IMR-90 (cell line): Measurements from ENCODE around the gene NEGR1. TPM values are rescaled to one million over a fixed set of nuclear protein-coding genes. Genes with fewer than 3 reads are reported as not detected.

Experiments used
- ATAC-seq: fragments of 200-7000 bp; cut with Tn5 transposase; 2 replicates; pipeline ENCODE4 v1.9.1; 2020; ENCODE audit warnings: low read depth, mild to moderate bottlenecking, moderate library complexity
- BruUV-seq: library from RNA; stranded (reverse); fragments of 400-500 nt; replicated peaks from 2 replicates; lab custom pipeline; 2021; lab: Mats Ljungman, UMichigan
- CTCF ChIA-PET: fragments of 300-600 bp; formaldehyde crosslinking; extraction: SDS; loops from one replicate; lab custom pipeline; 2021; ENCODE audit warnings: antibody characterized with exemption; lab: Yijun Ruan, JAX
- POLR2A ChIA-PET: fragments of 300-600 bp; sonication (Branson Sonifier 250); formaldehyde crosslinking; loops from one replicate; lab custom pipeline; 2022; ENCODE audit warnings: antibody characterized with exemption; ENCODE audit not compliant: unreplicated experiment; lab: Charles Lee
- DNase-seq: peaks from one replicate; pipeline ENCODE4 v3.0.0; 2013
- H2AFZ ChIP-seq: replicated peaks from 2 replicates; pipeline ENCODE3; 2013; ENCODE audit warnings: low read length, mild to moderate bottlenecking; ENCODE audit not compliant: poor library complexity
- H2AK5ac ChIP-seq: 2 replicates; pipeline ENCODE4 v1.6.1; 2013; ENCODE audit warnings: low read depth, low read length, inconsistent platforms
- H2AK9ac ChIP-seq: replicated peaks from 2 replicates; pipeline ENCODE3; 2013; ENCODE audit warnings: mild to moderate bottlenecking, low read depth, low read length, moderate library complexity; ENCODE audit not compliant: poor library complexity
- H2BK120ac ChIP-seq: 2 replicates; pipeline ENCODE4 v1.6.1; 2013; ENCODE audit warnings: low read depth, low read length, inconsistent platforms
- H2BK15ac ChIP-seq: 3 replicates; pipeline ENCODE4 v1.6.1; 2013; ENCODE audit warnings: low read depth, low read length, inconsistent platforms
- H2BK20ac ChIP-seq: 2 replicates; pipeline ENCODE4 v1.6.1; 2013; ENCODE audit warnings: low read depth, mild to moderate bottlenecking, inconsistent platforms, low read length, moderate library complexity
- H2BK5ac ChIP-seq: 2 replicates; pipeline ENCODE4 v1.6.1; 2013; ENCODE audit warnings: mild to moderate bottlenecking, low read depth, low read length, inconsistent platforms; ENCODE audit not compliant: poor library complexity, severe bottlenecking
- H3K14ac ChIP-seq: replicated peaks from 2 replicates; pipeline ENCODE4 v1.6.1; 2013; ENCODE audit warnings: low read depth, low read length, inconsistent platforms
- H3K18ac ChIP-seq: 2 replicates; pipeline ENCODE4 v1.6.1; 2013; ENCODE audit warnings: low read depth, low read length, control low read depth
- H3K23ac ChIP-seq: 2 replicates; pipeline ENCODE4 v1.6.1; 2013; ENCODE audit warnings: low read depth, low read length, inconsistent platforms
- H3K27ac ChIP-seq: 2 replicates; pipeline ENCODE4 v1.5.1; 2013; ENCODE audit warnings: mild to moderate bottlenecking, control low read depth, low read length; ENCODE audit not compliant: insufficient read depth
- H3K27me3 ChIP-seq: 2 replicates; pipeline ENCODE4 v1.6.1; 2013; ENCODE audit warnings: low read length; ENCODE audit not compliant: control insufficient read depth, insufficient read depth
- H3K36me3 ChIP-seq: 2 replicates; pipeline ENCODE4 v1.6.1; 2013; ENCODE audit warnings: low read length, mixed read lengths; ENCODE audit not compliant: control insufficient read depth, insufficient read depth
- H3K4ac ChIP-seq: 2 replicates; pipeline ENCODE4 v1.6.1; 2013; ENCODE audit warnings: low read depth, low read length, inconsistent platforms
- H3K4me1 ChIP-seq: 2 replicates; pipeline ENCODE4 v1.6.1; 2013; ENCODE audit warnings: low read length, mixed read lengths; ENCODE audit not compliant: control insufficient read depth, insufficient read depth
- H3K4me2 ChIP-seq: 2 replicates; pipeline ENCODE4 v1.6.1; 2013; ENCODE audit warnings: low read depth, mild to moderate bottlenecking, control low read depth, low read length, moderate library complexity
- H3K4me3 ChIP-seq: 2 replicates; pipeline ENCODE4 v1.5.1; 2013; ENCODE audit warnings: low read depth, mild to moderate bottlenecking, control low read depth, low read length, moderate library complexity; ENCODE audit not compliant: insufficient read depth
- H3K56ac ChIP-seq: 2 replicates; pipeline ENCODE4 v1.6.1; 2013; ENCODE audit warnings: low read length, inconsistent platforms; ENCODE audit not compliant: insufficient read depth; ENCODE audit errors: extremely low read depth
- H3K79me1 ChIP-seq, 2 experiments: 2 replicates each; pipeline ENCODE4 v1.6.1; 2013; ENCODE audit warnings: low read length in 2 of 2, inconsistent platforms in 1 of 2, low read depth in 1 of 2
- H3K9ac ChIP-seq: 2 replicates; pipeline ENCODE4 v1.6.1; 2013; ENCODE audit warnings: low read depth, low read length, control low read depth
- H3K9me1 ChIP-seq: 2 replicates; pipeline ENCODE4 v1.6.1; 2013; ENCODE audit warnings: low read length, inconsistent platforms; ENCODE audit not compliant: insufficient read depth
- H3K9me3 ChIP-seq: 2 replicates; pipeline ENCODE4 v1.6.1; 2013; ENCODE audit warnings: low read length; ENCODE audit not compliant: control insufficient read depth, insufficient read depth
- H4K20me1 ChIP-seq: 2 replicates; pipeline ENCODE4 v1.6.1; 2013; ENCODE audit warnings: low read length, inconsistent platforms; ENCODE audit not compliant: insufficient read depth
- H4K5ac ChIP-seq: 2 replicates; pipeline ENCODE4 v1.6.1; 2013; ENCODE audit warnings: mild to moderate bottlenecking, low read depth, low read length, control low read depth
- H4K8ac ChIP-seq, 2 experiments: 2 replicates each; pipeline ENCODE4 v1.6.1; 2013; ENCODE audit warnings: low read depth in 2 of 2, low read length in 2 of 2, control low read depth in 1 of 2, inconsistent platforms in 1 of 2
- H4K91ac ChIP-seq: 2 replicates; pipeline ENCODE4 v1.6.1; 2013; ENCODE audit warnings: low read depth, low read length, inconsistent platforms; ENCODE audit not compliant: insufficient read depth
- RCOR1 ChIP-seq: IDR thresholded peaks from 2 replicates; pipeline ENCODE4 v1.6.1; 2012; ENCODE audit warnings: mild to moderate bottlenecking, low read length, improper control_type of control experiment; ENCODE audit not compliant: insufficient replicate concordance
- dilution Hi-C: fragments of 300-500 bp; cut with HindIII; formaldehyde crosslinking; loops from one replicate; pipeline ENCODE4 v1.14.3; 2018; ENCODE audit warnings: low sequenced_read_pairs; ENCODE audit not compliant: unreplicated experiment
- in situ Hi-C: fragments of 300-500 bp; cut with MboI; formaldehyde crosslinking; loops from 3 replicates; pipeline ENCODE4 v1.14.3; 2019; ENCODE audit warnings: low sequenced_read_pairs, inconsistent platforms, mixed read lengths
- intact Hi-C: fragments of 100-400 bp; cut with micrococcal nuclease; formaldehyde crosslinking; loops from 2 replicates; pipeline ENCODE4 v1.10.0; 2022
- polyA plus RNA-seq, 3 experiments: library from polyadenylated mRNA; depleted of rRNA; stranded (reverse); fragments of >200 nt; gene quantifications; 2 replicates each; pipeline ENCODE4 v1.2.3, GENCODE V29; 2012; ENCODE audit warnings: low replicate concordance in 1 of 3
- total RNA-seq: library from RNA; depleted of rRNA; stranded (reverse); fragments of >200 nt; gene quantifications from 2 replicates; pipeline ENCODE4 v1.2.3, GENCODE V29; 2012

NEGR1 gene
- total and polyA plus RNA-seq, 2 of the 4 experiments (the other 2 are of a cell fraction), result 5.1 to 9.1 TPM

DNA sequence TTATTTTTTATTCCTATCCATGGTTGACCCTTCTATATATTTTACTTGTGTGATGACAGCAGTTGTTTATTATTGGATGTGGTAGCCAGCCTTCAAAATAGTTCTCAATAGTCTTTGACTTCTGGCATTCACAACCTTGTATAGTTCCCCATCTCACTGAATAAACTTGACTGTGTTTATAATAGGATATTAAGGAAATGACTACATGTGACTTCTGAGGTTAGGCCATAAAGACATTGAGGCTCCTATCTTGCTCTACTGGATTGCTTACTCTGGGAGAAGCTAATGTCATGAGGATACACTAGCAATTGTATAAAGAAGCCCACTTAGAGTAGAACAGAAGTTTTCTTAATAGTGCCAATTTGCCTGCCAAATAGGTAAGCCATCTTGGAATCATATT, 231.8 kb downstream of the NEGR1 start:
- dilution Hi-C loops (no loop called here), intact Hi-C loops (no loop called here), in situ Hi-C loops (no loop called here)
- no TSS peak for BruUV-seq
- no peak overlapping the region for H2AFZ ChIP-seq
- H2BK15ac ChIP-seq, result no peak overlapping the region
- no peak overlapping the region for H2BK120ac ChIP-seq
- ChIA-PET CTCF (no interaction called here), POLR2A (no interaction called here)
- no peak overlapping the region for H2AK5ac ChIP-seq
- no peaks in the 10 kb centered on the region for H3K36me3 ChIP-seq
- H3K27ac ChIP-seq, result no peak overlapping the region
- ATAC-seq (no peak), DNase-seq (no peak)
- no peaks in the 10 kb centered on the region for H3K4me1 ChIP-seq
- no peak for TF ChIP-seq RCOR1
- no peaks in the 10 kb centered on the region for H3K27me3 ChIP-seq
- no peak overlapping the region for H3K4ac ChIP-seq
- no peak overlapping the region for H4K5ac ChIP-seq
- H4K20me1 ChIP-seq, result no peaks in the 10 kb centered on the region
- no peak overlapping the region for H4K8ac ChIP-seq
- H2BK5ac ChIP-seq, result no peak overlapping the region
- H2AK9ac ChIP-seq, result no peak overlapping the region
- H3K56ac ChIP-seq, result no peak overlapping the region
- no peaks in the 10 kb centered on the region for H3K9me3 ChIP-seq
- no peaks in the 10 kb centered on the region for H3K9me1 ChIP-seq
- no peak overlapping the region for H3K4me3 ChIP-seq
- no peak overlapping the region for H3K4me2 ChIP-seq
- no peak overlapping the region for H3K14ac ChIP-seq
- no peak overlapping the region for H4K91ac ChIP-seq
- H2BK20ac ChIP-seq, result no peak overlapping the region
- no peak overlapping the region for H3K9ac ChIP-seq
- no peak overlapping the region for H3K18ac ChIP-seq
- H3K79me1 ChIP-seq, result no peaks in the 10 kb centered on the region
- no peak overlapping the region for H3K23ac ChIP-seq
